HEK293 (cell line): Measurements from ENCODE around the gene PARVA.
A peak's percentile ranks its signal among the peaks of the same experiment; 100 is the strongest.

Experiments used
- CTCF ChIA-PET: fragments of 350-600 bp; formaldehyde crosslinking; extraction: SDS; loops from one replicate; lab custom pipeline; 2021; ENCODE audit warnings: antibody characterized with exemption; lab: Yijun Ruan, JAX
- POLR2A ChIA-PET: fragments of 300-600 bp; formaldehyde crosslinking; extraction: SDS; loops from one replicate; lab custom pipeline; 2020; ENCODE audit warnings: antibody characterized with exemption, inconsistent platforms; lab: Yijun Ruan, JAX
- H3K27ac ChIP-seq: fragments of 200-500 bp; sonication (Bioruptor generic); 2 replicates; pipeline ENCODE4 v1.5.1; 2014; ENCODE audit warnings: low read depth, low read length, control low read depth, inconsistent platforms; ENCODE audit errors: extremely low read depth
- H3K36me3 ChIP-seq, 2 experiments: fragments of 200-500 bp in 1 of 2; sonication (Bioruptor generic) in 1 of 2; 1 replicate in 1 of 2; 2 replicates in 1 of 2; pipeline ENCODE4 v1.5.1; 2014 to 2017; ENCODE audit warnings: inconsistent platforms in 2 of 2, low read length in 2 of 2; ENCODE audit not compliant: control insufficient read depth in 2 of 2, insufficient read depth in 1 of 2
- H3K4me1 ChIP-seq: fragments of 200-500 bp; sonication (Bioruptor generic); 2 replicates; pipeline ENCODE4 v1.5.1; 2014; ENCODE audit warnings: mild to moderate bottlenecking, low read length, inconsistent platforms; ENCODE audit not compliant: control insufficient read depth, insufficient read depth
- H3K4me3 ChIP-seq: 2 replicates; pipeline ENCODE4 v1.5.1; 2011; ENCODE audit warnings: low read depth, mild to moderate bottlenecking, control low read depth, low read length, moderate library complexity
- H3K9me3 ChIP-seq: fragments of 200-500 bp; sonication (Bioruptor generic); 2 replicates; pipeline ENCODE4 v1.5.1; 2014; ENCODE audit warnings: low read depth, low read length, inconsistent platforms; ENCODE audit not compliant: control insufficient read depth, insufficient read depth
- BCL11A ChIP-seq: fragments of 450-650 bp; formaldehyde crosslinking; IDR thresholded peaks from 2 replicates; pipeline ENCODE4 v1.5.1; 2016; ENCODE audit warnings: low read depth, missing biosample characterization, missing genetic modification characterization
- GLIS2 ChIP-seq: fragments of 450-650 bp; formaldehyde crosslinking; IDR thresholded peaks from 2 replicates; pipeline ENCODE4 v1.5.1; 2016; ENCODE audit warnings: missing biosample characterization, missing genetic modification characterization
- SP7 ChIP-seq: fragments of 450-650 bp; formaldehyde crosslinking; IDR thresholded peaks from 2 replicates; pipeline ENCODE4 v1.5.1; 2016; ENCODE audit warnings: missing biosample characterization, missing genetic modification characterization
- ZFHX2 ChIP-seq: fragments of 450-650 bp; formaldehyde crosslinking; conservative IDR thresholded peaks from 2 replicates; pipeline ENCODE4 v1.5.1; 2016; ENCODE audit warnings: missing biosample characterization, missing genetic modification characterization
- ZFP3 ChIP-seq: fragments of 450-650 bp; formaldehyde crosslinking; IDR thresholded peaks from 2 replicates; pipeline ENCODE4 v1.5.1; 2016; ENCODE audit warnings: low read depth, missing biosample characterization, missing genetic modification characterization
- ZNF112 ChIP-seq: fragments of 450-650 bp; formaldehyde crosslinking; IDR thresholded peaks from 2 replicates; pipeline ENCODE4 v1.5.0; 2017; ENCODE audit warnings: missing biosample characterization, missing genetic modification characterization
- ZNF366 ChIP-seq: fragments of 450-650 bp; formaldehyde crosslinking; conservative IDR thresholded peaks from 2 replicates; pipeline ENCODE4 v1.5.1; 2016; ENCODE audit warnings: missing biosample characterization, missing genetic modification characterization
- ZNF423 ChIP-seq: fragments of 450-650 bp; formaldehyde crosslinking; IDR thresholded peaks from 2 replicates; pipeline ENCODE4 v1.5.1; 2016; ENCODE audit warnings: missing biosample characterization, missing genetic modification characterization
- ZNF660 ChIP-seq: fragments of 450-650 bp; IDR thresholded peaks from 2 replicates; pipeline ENCODE4 v1.5.1; 2018; ENCODE audit warnings: missing biosample characterization, mild to moderate bottlenecking, missing genetic modification characterization
- TF ChIP-seq, protein P1 (sequence below): fragments of 450-650 bp; formaldehyde crosslinking; IDR thresholded peaks from 2 replicates; pipeline ENCODE4 v1.5.1; 2017; ENCODE audit warnings: missing biosample characterization, mild to moderate bottlenecking, missing genetic modification characterization, moderate library complexity
- TF ChIP-seq, protein P2 (sequence below): fragments of 450-650 bp; formaldehyde crosslinking; IDR thresholded peaks from 2 replicates; pipeline ENCODE4 v1.5.1; 2017; ENCODE audit warnings: missing biosample characterization, missing genetic modification characterization
- TF ChIP-seq, protein P3 (sequence below): fragments of 450-650 bp; formaldehyde crosslinking; IDR thresholded peaks from 2 replicates; pipeline ENCODE4 v1.5.1; 2016; ENCODE audit warnings: missing biosample characterization, missing genetic modification characterization
- TF ChIP-seq, protein P4 (sequence below): fragments of 450-650 bp; formaldehyde crosslinking; IDR thresholded peaks from 2 replicates; pipeline ENCODE4 v1.5.1; 2017; ENCODE audit warnings: missing biosample characterization, missing genetic modification characterization
- TF ChIP-seq, protein P5 (sequence below): fragments of 450-650 bp; formaldehyde crosslinking; IDR thresholded peaks from 2 replicates; pipeline ENCODE4 v1.5.1; 2016; ENCODE audit warnings: missing biosample characterization, missing genetic modification characterization

The PARVA gene

DNA sequence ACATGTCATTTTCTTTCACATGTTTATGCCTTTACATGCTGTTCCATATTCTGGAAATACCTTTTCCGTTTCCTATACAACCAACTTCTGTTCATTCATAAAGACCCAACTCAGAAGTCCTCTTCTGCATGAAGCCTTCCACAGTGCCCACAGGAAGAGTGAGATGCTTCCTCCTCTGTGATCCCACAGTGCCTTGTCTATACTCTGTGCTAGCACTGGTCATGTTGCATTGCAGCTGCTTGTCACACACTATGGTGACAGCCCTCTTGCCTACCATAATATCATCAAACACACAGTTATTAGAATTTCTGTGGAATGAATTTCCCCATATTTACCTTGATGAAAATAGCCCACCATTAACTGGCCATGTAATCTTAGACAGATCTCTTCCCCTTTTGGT, 8.9 kb downstream of the PARVA start:
- no peaks in the 10 kb centered on the region for H3K4me1 ChIP-seq
- no peak overlapping the region for H3K4me3 ChIP-seq
- no peak overlapping the region for H3K27ac ChIP-seq
- H3K36me3 ChIP-seq: peaks cover 0 to 2% of the 10 kb centered on the region in 2 experiments; a peak in 1 of 3 replicates
- TF ChIP-seq, protein P1, sequence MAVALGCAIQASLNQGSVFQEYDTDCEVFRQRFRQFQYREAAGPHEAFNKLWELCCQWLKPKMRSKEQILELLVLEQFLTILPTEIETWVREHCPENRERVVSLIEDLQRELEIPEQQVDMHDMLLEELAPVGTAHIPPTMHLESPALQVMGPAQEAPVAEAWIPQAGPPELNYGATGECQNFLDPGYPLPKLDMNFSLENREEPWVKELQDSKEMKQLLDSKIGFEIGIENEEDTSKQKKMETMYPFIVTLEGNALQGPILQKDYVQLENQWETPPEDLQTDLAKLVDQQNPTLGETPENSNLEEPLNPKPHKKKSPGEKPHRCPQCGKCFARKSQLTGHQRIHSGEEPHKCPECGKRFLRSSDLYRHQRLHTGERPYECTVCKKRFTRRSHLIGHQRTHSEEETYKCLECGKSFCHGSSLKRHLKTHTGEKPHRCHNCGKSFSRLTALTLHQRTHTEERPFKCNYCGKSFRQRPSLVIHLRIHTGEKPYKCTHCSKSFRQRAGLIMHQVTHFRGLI (tag by site-specific recombination): no peak
- TF ChIP-seq ZNF366 (tag by site-specific recombination) (no peak), ZFHX2 (tag by site-specific recombination) (no peak), ZNF423 (tag by site-specific recombination) (no peak), GLIS2 (tag by site-specific recombination) (no peak), ZFP3 (tag by site-specific recombination) (no peak), ZNF112 (tag by site-specific recombination) (no peak), SP7 (tag by site-specific recombination) (no peak)
- TF ChIP-seq, protein P2, sequence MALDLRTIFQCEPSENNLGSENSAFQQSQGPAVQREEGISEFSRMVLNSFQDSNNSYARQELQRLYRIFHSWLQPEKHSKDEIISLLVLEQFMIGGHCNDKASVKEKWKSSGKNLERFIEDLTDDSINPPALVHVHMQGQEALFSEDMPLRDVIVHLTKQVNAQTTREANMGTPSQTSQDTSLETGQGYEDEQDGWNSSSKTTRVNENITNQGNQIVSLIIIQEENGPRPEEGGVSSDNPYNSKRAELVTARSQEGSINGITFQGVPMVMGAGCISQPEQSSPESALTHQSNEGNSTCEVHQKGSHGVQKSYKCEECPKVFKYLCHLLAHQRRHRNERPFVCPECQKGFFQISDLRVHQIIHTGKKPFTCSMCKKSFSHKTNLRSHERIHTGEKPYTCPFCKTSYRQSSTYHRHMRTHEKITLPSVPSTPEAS (tag by site-specific recombination): no peak
- TF ChIP-seq, protein P3, sequence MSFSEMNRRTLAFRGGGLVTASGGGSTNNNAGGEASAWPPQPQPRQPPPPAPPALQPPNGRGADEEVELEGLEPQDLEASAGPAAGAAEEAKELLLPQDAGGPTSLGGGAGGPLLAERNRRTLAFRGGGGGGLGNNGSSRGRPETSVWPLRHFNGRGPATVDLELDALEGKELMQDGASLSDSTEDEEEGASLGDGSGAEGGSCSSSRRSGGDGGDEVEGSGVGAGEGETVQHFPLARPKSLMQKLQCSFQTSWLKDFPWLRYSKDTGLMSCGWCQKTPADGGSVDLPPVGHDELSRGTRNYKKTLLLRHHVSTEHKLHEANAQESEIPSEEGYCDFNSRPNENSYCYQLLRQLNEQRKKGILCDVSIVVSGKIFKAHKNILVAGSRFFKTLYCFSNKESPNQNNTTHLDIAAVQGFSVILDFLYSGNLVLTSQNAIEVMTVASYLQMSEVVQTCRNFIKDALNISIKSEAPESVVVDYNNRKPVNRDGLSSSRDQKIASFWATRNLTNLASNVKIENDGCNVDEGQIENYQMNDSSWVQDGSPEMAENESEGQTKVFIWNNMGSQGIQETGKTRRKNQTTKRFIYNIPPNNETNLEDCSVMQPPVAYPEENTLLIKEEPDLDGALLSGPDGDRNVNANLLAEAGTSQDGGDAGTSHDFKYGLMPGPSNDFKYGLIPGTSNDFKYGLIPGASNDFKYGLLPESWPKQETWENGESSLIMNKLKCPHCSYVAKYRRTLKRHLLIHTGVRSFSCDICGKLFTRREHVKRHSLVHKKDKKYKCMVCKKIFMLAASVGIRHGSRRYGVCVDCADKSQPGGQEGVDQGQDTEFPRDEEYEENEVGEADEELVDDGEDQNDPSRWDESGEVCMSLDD: no peak
- TF ChIP-seq, protein P4, sequence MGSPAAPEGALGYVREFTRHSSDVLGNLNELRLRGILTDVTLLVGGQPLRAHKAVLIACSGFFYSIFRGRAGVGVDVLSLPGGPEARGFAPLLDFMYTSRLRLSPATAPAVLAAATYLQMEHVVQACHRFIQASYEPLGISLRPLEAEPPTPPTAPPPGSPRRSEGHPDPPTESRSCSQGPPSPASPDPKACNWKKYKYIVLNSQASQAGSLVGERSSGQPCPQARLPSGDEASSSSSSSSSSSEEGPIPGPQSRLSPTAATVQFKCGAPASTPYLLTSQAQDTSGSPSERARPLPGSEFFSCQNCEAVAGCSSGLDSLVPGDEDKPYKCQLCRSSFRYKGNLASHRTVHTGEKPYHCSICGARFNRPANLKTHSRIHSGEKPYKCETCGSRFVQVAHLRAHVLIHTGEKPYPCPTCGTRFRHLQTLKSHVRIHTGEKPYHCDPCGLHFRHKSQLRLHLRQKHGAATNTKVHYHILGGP (tag by site-specific recombination): no peak
- no peaks in the 10 kb centered on the region for H3K9me3 ChIP-seq
- ChIA-PET CTCF (interaction anchor here (0.6 to 2.0 kb wide), 3 partner anchors 26 to 98 kb away, joined by 3 to 4 read pairs (median 3); no protein-coding TSS in a partner anchor), POLR2A (interaction anchor here (0.9 kb wide), 1 partner anchor 10 kb away, joined by 3 read pairs; the partner anchor contains the start of gene PARVA)

DNA sequence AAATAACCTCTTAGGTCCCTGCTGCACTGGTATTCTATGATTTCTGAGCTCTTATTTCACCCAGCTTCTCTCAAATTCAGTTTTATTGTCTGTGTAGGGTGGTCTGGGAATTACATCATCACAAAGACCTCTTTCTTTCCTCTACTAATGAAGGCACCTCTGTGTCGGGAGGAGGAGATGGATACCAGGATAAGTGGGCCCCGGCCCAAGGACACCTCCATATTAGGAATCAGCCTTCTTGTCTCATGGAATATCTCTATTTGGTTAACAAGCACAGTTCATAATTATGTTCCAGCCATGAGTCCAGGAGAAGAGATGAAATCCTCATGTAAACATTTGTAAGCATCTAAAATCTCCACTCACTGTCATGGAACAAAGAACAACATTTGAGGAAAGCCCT, 9.4 kb downstream of the PARVA start:
- ChIA-PET CTCF (interaction anchor here (2.0 kb wide), 1 partner anchor 98 kb away, joined by 4 read pairs; no protein-coding TSS in a partner anchor), POLR2A (no interaction called here)
- no peak overlapping the region for H3K4me3 ChIP-seq
- H3K9me3 ChIP-seq: no peaks in the 10 kb centered on the region
- no peaks in the 10 kb centered on the region for H3K36me3 ChIP-seq
- H3K27ac ChIP-seq: no peak overlapping the region
- no peaks in the 10 kb centered on the region for H3K4me1 ChIP-seq
- TF ChIP-seq BCL11A (tag by site-specific recombination): no peak
- TF ChIP-seq, protein P5, sequence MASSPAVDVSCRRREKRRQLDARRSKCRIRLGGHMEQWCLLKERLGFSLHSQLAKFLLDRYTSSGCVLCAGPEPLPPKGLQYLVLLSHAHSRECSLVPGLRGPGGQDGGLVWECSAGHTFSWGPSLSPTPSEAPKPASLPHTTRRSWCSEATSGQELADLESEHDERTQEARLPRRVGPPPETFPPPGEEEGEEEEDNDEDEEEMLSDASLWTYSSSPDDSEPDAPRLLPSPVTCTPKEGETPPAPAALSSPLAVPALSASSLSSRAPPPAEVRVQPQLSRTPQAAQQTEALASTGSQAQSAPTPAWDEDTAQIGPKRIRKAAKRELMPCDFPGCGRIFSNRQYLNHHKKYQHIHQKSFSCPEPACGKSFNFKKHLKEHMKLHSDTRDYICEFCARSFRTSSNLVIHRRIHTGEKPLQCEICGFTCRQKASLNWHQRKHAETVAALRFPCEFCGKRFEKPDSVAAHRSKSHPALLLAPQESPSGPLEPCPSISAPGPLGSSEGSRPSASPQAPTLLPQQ: 0 out of 2 replicates have a peak, but pooled peaks have one; percentile 48
- no peak for TF ChIP-seq ZNF660 (tag by site-specific recombination)
